ENCODE data around the gene COG4.

The COG4 gene

DNA sequence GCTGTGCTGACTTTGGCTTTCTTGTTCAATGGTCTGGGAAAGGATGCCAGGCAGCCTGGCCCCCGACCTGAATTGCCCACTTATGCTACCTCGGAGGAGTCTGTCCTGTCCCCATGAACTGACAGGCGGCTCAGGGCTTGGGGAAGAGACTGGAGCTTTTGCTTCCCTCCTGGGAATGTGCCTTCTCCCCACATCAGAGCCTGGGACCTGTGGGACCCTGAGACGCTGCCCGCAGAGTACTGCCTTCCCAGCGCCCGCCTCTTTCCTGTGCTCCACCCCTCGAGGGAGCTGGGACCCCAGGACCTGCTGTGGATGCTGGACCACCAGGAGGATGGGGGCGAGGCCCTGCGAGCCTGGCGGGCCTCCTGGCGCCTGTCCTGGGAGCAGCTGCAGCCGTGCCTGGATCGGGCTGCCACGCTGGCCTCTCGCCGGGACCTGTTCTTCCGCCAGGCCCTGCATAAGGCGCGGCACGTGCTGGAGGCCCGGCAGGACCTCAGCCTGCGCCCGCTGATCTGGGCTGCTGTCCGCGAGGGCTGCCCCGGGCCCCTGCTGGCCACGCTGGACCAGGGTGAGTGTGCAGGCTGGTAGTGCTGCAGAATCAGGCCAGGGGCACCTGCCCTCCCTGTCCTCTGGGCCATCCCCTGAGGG is 50.4 kb downstream of the COG4 start:
- Histone ChIP-seq H3K9ac (ENCODE audit: low read length) (no peak overlapping the region), H3K27ac (ENCODE audit: low read length) (no peak overlapping the region), H2AFZ (ENCODE audit: low read depth, low read length) (no peak overlapping the region), H3K27me3 (ENCODE audit: low read depth, low read length) (no peaks in the 10 kb centered on the region), H3K4me3 (ENCODE audit: low read length) (no peak overlapping the region), H3K79me2 (ENCODE audit: low read length) (no peaks in the 10 kb centered on the region), H4K20me1 (ENCODE audit: insufficient read depth, low read length) (no peaks in the 10 kb centered on the region), H3K36me3 (replicated peaks; ENCODE audit: low read depth, low read length) (peaks cover 5% of the 10 kb centered on the region), H3K4me1 (ENCODE audit: low read length) (peaks cover 48% of the 10 kb centered on the region), H3K4me2 (ENCODE audit: low read length) (no peak overlapping the region), H3K9me3 (ENCODE audit: insufficient read depth, low read length) (no peaks in the 10 kb centered on the region)
- no peak for TF ChIP-seq EZH2phosphoT487 (IDR thresholded peaks at IDR 0.05; ENCODE audit: low read depth)
- TF ChIP-seq CTCF (IDR thresholded peaks at IDR 0.05; ENCODE audit: low read depth, low read length): no peak

DNA sequence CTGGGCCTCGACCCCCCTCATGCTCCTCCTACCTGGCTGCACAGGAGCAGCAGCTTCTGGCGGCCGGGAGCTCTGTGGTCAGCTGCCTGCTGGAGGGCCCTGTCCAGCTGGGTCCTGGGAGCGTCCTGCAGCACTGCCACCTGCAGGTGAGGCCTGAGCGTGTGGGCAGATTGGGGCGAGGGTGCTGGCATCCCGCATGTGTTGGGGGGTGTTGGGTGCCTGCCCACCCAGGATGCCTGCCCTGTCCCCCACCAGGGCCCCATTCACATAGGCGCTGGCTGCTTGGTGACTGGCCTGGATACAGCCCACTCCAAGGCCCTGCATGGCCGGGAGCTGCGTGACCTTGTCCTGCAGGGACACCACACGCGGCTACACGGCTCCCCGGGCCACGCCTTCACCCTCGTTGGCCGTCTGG is 52.4 kb downstream of the COG4 start:
- H3K79me2 ChIP-seq (ENCODE audit: low read length): no peaks in the 10 kb centered on the region
- no peak overlapping the region for H3K9ac ChIP-seq (ENCODE audit: low read length)
- H3K4me3 ChIP-seq (ENCODE audit: low read length): no peak overlapping the region
- no peaks in the 10 kb centered on the region for H3K27me3 ChIP-seq (ENCODE audit: low read depth, low read length)
- no peaks in the 10 kb centered on the region for H4K20me1 ChIP-seq (ENCODE audit: insufficient read depth, low read length)
- H2AFZ ChIP-seq (ENCODE audit: low read depth, low read length): no peak overlapping the region
- H3K9me3 ChIP-seq (ENCODE audit: insufficient read depth, low read length): no peaks in the 10 kb centered on the region
- TF ChIP-seq CTCF (IDR thresholded peaks at IDR 0.05; ENCODE audit: low read depth, low read length): 0 out of 2 replicates have a peak, but pooled peaks have one; percentile 34
- no peak for TF ChIP-seq EZH2phosphoT487 (IDR thresholded peaks at IDR 0.05; ENCODE audit: low read depth)
- no peak overlapping the region for H3K27ac ChIP-seq (ENCODE audit: low read length)
- peaks cover 6% of the 10 kb centered on the region for H3K36me3 ChIP-seq (replicated peaks; ENCODE audit: low read depth, low read length)
- H3K4me1 ChIP-seq (ENCODE audit: low read length): peaks cover 30% of the 10 kb centered on the region
- no peak overlapping the region for H3K4me2 ChIP-seq (ENCODE audit: low read length)

GRCh38 chr16:70470141-70470926 is 53.0 kb downstream of the COG4 start:
- H3K9ac ChIP-seq (ENCODE audit: low read length): no peak overlapping the region
- H3K36me3 ChIP-seq (replicated peaks; ENCODE audit: low read depth, low read length): peaks cover 3% of the 10 kb centered on the region
- no peaks in the 10 kb centered on the region for H3K79me2 ChIP-seq (ENCODE audit: low read length)
- TF ChIP-seq CTCF (IDR thresholded peaks at IDR 0.05; ENCODE audit: low read depth, low read length): no peak
- no peak for TF ChIP-seq EZH2phosphoT487 (IDR thresholded peaks at IDR 0.05; ENCODE audit: low read depth)
- H2AFZ ChIP-seq (ENCODE audit: low read depth, low read length): no peak overlapping the region
- peaks cover 24% of the 10 kb centered on the region for H3K4me1 ChIP-seq (ENCODE audit: low read length)
- H3K9me3 ChIP-seq (ENCODE audit: insufficient read depth, low read length): no peaks in the 10 kb centered on the region
- H3K4me3 ChIP-seq (ENCODE audit: low read length): no peak overlapping the region
- H3K27ac ChIP-seq (ENCODE audit: low read length): no peak overlapping the region
- H3K27me3 ChIP-seq (ENCODE audit: low read depth, low read length): no peaks in the 10 kb centered on the region
- H4K20me1 ChIP-seq (ENCODE audit: insufficient read depth, low read length): no peaks in the 10 kb centered on the region
- H3K4me2 ChIP-seq (ENCODE audit: low read length): no peak overlapping the region

- H3K4me1 ChIP-seq (ENCODE audit: low read length): peaks cover 11% of the 10 kb centered on the region; the same call in 1 of the 2 replicates
- H3K27ac ChIP-seq (ENCODE audit: low read length): no peak overlapping the region
- H3K27me3 ChIP-seq (ENCODE audit: low read depth, low read length): no peaks in the 10 kb centered on the region
- no peaks in the 10 kb centered on the region for H4K20me1 ChIP-seq (ENCODE audit: insufficient read depth, low read length)
- no peak overlapping the region for H3K9ac ChIP-seq (ENCODE audit: low read length)
- peaks cover 2% of the 10 kb centered on the region for H3K36me3 ChIP-seq (replicated peaks; ENCODE audit: low read depth, low read length)
- H2AFZ ChIP-seq (ENCODE audit: low read depth, low read length): no peak overlapping the region
- TF ChIP-seq EZH2phosphoT487 (IDR thresholded peaks at IDR 0.05; ENCODE audit: low read depth) (no peak), CTCF (IDR thresholded peaks at IDR 0.05; ENCODE audit: low read depth, low read length) (no peak)
- H3K79me2 ChIP-seq (ENCODE audit: low read length): no peaks in the 10 kb centered on the region
- no peak overlapping the region for H3K4me2 ChIP-seq (ENCODE audit: low read length)
- no peak overlapping the region for H3K4me3 ChIP-seq (ENCODE audit: low read length)
- H3K9me3 ChIP-seq (ENCODE audit: insufficient read depth, low read length): no peaks in the 10 kb centered on the region
These were observed 54.4 kb downstream of the COG4 start for GRCh38 chr16:70468776-70469525.
